Activated gamma-delta T cell (primary cell): ENCODE results near the gene LARGE1.

Experiments
- DNase-seq: peaks from one replicate; lab custom pipeline; 2025; lab: John Stamatoyannopoulos, UW

Gene LARGE1

DNA sequence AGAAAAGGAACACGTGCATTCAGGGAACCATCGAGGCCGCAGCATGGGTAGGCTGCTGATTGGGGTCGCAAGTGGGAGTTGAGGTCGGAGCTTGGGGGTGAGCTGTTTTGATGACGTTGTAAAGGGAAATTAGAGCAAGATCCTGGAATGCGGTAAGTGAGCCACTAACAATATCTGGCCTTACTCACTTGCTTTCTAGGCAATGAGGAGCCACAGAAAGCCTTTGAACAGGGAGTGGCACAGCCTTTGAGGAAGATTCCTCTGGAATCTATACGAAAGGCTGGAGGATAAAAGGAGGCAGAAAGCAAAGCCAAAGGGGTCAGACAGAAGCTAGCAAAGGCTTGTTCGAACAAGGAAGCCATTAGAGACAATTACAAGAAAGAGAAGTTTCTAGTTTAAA is 197.5 kb downstream of the LARGE1 start:
- DNase-seq, result no peak

GRCh38 chr22:33720166-33720878 is 200.0 kb downstream of the LARGE1 start:
- DNase-seq, result no peak

DNA sequence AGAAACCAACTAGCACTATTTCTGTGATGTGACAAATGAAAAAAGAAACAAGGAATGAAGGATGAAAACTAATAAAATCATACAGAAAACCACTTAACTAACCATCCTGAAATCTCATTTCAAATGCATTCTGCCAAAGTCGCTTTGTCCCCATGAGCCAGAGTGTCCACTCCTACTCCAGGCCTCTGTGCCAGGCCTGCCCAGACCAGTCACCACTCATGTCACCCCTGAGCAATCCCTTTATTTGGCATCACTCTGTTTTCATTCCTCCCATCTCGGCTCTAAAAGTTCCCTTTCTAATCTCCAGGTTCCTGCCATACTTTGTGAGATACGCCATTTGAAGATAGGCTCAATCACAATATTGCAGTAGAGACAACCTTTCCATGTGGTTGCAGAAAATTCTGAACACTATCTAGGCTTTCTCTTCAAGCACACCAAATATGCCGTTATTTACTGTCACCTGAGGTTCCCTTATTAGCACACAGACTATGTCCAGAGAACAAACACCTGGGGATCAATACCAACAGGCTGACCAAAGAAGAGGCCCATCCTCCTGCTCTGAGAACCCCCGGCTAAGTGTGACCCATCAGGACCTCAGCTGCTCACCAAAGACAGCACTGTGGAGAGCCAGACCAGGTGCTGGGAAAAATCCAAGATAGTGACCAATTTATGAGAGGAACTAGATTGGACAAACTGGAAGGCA is 202.4 kb downstream of the LARGE1 start:
- DNase-seq, result no peak

DNA sequence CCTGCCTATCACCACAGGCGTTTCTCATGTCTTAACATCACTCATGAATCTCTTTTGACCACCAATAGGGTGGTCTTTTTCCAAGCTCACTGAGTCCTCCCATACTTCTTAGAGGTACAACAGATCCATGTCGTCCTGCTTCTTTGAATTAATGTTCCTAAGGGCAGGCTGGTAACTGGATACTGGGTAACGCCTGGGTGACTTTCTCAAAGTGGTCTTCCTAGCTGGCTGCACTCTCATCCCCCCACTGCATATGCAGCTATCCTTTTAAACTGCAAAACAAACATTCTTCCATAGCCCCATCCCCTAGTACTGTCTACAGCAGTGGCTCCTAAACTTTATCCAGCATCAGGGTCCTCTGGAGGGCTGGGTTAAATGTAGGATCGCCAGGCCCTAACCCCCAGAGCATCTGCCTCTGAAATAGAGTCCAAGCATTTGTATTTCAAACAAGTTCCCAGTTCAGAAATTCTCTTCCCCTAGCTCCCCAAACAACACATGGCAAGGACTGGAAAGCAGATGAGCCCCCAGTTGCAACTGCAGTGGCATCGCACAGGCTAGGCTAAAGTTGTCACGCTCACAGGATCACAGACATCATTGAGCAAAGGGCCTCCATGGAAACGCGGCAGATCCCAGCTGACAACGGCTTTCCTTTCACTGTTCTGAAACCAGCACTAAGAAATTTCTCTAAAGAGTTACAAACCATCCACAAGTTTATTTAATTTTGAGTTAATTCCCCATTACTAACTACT is 204.9 kb downstream of the LARGE1 start:
- DNase-seq, result no peak

DNA sequence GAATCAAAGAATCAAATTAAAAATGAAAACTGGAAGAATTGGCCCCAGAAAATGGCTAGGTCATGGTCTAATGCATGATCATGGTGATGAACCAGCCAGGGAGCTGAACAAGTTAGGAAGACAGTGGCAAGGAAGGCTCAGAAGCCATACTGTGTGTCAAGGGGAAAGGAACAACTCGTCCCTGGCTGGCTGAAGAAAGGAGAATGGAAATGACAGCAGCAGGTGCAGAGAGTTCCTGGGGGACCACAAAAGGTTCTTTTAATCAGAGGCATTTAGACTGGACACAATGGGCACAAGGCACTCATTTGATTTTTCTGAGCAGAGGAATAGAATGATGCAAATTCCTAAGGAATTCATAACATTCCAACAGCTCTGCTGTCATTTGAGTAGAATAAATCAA is 209.9 kb downstream of the LARGE1 start:
- no peak for DNase-seq

DNA sequence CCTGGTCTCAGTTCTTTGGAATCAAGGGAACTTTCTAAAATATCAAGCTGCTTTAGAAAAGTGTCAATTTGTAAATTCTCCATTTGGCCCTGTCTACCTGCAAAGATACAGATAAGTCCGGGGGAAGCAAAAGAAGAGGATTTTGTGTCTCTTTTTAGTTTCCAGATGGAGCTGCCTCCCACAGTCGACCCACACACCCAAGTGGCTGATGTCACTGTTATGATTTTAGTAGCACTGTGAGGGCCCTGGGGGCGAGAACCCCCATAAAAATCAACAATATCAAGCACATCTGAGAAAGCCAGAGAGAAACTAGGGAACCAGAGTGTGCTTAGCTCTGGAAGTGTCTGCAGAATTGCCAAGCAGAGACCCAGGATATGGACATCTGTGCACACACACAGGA is 212.7 kb downstream of the LARGE1 start:
- DNase-seq, result no peak

GRCh38 chr22:33706100-33706499 is 214.2 kb downstream of the LARGE1 start:
- DNase-seq, result no peak

DNA sequence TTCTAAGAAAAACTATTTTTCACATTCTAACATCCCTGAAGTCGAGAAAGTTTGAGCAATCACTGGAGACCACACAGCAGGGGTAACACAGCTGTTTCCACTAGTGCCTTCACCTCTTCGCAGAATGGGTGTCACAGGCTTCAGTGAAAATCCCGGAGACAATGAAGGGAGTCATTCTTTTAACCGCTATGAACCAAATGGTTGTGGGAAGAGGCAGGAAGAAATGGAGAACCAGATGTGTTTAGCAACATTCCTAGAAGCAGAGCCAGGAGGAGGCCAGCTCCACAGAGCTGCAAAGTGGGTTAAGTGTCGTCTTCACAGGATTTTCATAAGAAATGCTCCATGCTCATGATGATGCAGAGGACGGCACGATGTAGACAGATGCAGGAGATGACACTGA is 221.1 kb downstream of the LARGE1 start:
- DNase-seq, result no peak

DNA sequence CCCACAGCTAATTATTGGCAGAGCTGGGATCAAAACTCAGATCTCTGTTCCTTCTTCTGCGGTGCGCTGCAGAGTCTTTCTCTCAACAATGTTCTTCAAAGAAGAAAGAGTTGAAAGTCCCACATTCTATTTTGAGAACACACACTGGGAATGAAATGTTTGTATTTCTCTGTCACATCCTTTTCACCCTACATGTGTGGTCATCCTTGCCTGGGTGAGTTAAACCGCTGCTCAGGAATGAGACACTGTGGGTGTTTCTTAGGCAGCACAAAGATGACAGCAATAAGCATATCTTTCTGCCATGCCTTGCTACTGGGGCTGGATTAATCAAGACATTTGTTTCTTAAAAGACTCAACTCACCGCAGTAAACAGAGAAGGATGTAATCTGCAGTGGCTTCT is 222.6 kb downstream of the LARGE1 start:
- no peak for DNase-seq

DNA sequence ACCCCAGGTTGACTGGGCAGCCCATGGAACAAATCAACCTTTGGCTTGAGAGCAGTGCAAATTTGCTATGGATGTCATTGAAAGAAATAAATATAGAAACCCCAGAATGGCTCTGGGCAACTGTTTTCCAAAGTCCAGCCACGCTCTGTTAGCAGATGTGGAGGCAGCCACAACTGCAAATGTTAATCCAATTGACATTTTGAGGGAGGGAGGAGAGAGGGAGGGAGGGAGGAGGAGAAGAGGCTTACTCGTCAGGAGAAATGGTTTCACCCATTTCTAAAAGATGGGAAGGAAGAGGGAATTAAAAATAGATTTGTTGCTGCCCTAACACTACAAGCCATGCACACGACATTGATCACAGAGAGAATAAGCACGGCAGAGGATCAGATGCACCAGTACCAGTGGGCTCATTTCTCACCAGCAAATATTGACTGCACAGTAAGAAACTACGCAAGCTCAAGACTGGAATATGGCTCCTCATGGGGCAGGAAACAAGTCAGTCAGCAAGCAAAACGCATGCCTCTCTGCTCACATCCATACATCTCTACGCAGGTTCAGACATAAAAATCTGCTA is 229.1 kb downstream of the LARGE1 start:
- DNase-seq, result no peak

GRCh38 chr22:33688903-33689302 is 231.4 kb downstream of the LARGE1 start:
- no peak for DNase-seq

DNA sequence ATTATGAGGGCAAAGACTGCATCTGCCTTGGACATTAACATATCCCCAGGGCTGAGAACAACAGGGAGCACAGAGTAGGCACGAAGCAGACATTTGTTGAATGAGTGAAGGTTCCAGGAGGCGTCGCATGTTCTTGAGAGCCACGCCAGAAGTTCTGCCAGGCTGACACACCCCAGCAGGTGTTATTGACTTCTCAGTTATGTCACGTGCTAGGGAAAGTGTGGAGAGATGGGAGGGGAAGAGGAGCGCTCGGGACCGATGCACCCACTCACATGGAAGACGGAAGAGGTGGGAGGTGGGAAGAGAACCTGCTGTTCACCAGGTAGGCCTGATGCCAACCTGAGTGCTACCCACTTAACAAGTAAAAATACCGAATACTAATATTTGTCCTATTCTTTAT is 232.8 kb downstream of the LARGE1 start:
- no peak for DNase-seq

DNA sequence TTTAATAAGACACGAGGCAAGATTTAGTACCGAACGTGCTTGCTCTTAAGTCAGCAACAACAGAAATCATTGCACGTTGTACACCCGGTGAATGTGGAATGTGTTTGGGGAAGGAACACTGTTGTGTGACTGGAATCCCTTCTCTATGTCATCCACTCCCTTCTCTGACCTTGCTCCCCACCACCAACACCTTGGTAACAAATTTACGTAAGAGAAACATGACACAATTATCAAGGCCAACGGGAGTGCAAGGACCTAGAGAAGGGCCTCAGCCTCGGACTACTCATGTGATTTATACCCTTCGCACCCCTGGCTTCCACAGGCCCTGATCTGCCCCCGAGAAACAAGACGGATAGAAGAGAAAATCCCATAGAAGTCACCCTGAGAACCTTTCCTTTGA is 236.2 kb downstream of the LARGE1 start:
- no peak for DNase-seq

- DNase-seq, result no peak
Observed at GRCh38 chr22:33682927-33683326, 237.3 kb downstream of the LARGE1 start.

DNA sequence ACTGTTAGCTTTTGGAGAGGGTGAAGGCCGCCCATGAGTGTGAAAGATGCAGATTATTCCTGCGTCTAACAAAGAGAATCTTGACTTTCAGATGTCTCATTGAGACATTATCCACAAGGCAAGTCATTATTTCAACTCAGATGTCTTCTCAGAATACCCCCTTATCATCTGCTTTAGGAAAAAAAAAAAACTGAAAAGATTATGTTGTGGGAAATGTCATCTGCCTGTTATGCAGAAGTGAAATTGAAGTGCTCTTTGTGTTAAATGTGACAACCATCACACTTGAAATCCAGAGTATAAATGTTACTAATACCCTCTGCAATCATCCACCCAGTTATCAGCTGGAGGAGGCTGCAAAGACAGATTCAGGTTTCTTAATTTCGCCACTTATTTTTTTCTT is 239.6 kb downstream of the LARGE1 start:
- DNase-seq, result no peak

DNA sequence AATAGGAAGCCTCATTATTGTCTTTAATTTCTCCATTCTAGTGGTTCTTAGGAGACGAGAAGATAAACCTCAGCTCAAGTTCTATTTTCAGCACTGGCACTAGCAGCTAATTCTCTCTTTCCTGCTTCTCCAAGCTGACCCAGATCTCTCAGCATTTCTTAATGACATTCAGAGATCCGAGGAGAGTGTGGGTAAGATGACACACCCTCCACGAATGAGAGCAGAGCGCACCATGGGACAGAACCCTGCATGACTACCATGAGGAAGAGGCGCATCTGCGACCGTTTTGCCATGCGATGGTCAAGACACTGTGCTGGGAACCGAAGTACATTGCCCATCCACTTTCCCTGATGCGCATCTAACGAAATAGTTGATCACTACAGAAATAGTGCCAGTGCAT is 241.8 kb downstream of the LARGE1 start:
- DNase-seq, result no peak

- no peak for DNase-seq
Observed at GRCh38 chr22:33677536-33677935, 242.7 kb downstream of the LARGE1 start.

GRCh38 chr22:33674357-33674756 is 245.9 kb downstream of the LARGE1 start:
- no peak for DNase-seq

DNA sequence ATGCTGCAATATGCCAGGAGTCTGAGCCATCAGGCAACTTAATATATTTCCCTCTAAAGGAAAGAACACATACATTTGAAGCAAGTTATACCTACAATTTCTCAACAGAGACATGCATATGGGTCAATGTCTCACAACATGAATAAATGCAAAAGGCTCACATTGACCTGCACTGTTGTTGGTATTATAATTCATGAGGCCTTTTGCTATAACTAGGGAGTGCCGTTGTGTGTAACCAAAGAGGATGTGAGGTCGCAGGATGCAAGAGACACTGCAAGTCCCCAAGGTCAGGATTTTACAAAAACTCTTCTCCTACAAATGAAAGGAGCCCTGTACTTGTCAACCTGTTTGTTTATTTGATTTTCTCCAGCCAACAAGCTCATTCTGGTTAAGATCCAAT is 250.5 kb downstream of the LARGE1 start:
- DNase-seq, result no peak

DNA sequence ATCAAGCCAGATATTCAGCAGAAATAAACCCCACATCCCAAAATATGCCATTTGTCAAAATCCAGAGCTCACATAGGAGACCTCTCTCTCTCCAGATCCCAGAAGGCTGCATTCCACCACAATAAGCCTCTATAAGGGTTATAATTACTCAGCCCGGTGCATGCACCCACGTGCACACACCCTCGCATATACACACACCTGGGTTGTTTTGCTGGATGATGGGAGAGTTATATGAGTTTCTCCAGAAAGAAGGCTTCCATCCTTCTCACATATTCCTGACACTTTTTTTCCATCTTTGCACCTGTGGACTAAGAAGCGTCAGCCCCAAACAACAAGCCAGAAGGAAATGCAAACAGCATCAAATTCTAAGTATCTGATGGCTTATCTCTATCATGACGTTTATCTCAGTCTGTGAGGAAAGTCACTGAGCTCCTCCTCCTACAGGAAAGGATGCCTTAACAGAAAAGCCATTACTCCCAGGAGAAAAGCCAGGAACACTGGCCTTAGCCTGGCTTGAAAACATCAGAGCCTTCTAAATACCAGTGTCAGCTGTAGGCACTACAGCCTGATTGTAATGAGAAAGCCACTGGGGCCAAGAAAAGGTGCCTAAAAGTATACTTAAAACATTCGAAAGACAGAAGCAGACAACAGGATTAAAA is 253.2 kb downstream of the LARGE1 start:
- no peak for DNase-seq

DNA sequence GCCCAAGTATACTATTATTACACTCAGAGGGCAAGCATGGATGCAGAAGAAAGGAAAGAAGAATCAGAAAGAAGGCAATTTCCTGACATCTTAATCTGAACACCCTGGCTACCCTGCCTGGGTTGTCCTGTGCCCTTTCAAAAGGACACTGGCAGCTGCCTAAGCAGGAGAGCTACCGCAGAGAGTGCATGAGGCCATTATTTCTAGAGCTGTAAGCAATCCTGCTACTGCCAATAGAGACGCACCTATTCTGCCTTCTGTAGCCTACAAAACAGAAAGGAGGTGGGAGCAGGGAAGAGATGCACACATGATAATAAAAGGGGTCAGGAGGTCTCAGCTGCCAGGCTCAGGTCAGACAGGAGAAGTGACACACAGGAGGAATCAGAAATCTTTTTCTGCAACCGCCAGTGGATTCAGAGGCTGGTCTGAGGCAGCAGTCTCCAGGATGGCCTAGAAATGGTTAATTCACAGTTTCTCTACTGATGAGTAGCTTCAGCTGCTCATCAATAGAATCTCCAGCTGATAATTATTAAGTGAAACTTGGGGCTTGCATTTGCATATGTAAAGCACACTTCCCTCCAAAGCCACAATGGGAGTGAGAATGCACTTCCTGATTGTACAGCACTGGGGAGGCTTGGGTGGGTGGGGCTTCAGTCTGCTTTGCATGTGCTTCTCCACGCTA is 253.9 kb downstream of the LARGE1 start:
- DNase-seq, result no peak

GRCh38 chr22:33659448-33659847 is 260.8 kb downstream of the LARGE1 start:
- no peak for DNase-seq
